SK-N-SH (cell line): ENCODE measurements around the gene AIFM3.

Source experiments
- CTCF ChIP-seq: fragments of 200-600 bp; sonication (generic); IDR thresholded peaks from 2 replicates; pipeline ENCODE4 v1.6.1; 2017; ENCODE audit warnings: antibody characterized with exemption, mild to moderate bottlenecking, moderate library complexity
- FOSL2 ChIP-seq: IDR thresholded peaks from 2 replicates; pipeline ENCODE4 v1.4.0; 2012; ENCODE audit warnings: low read depth, mild to moderate bottlenecking, moderate library complexity, borderline replicate concordance
- FOXJ3 ChIP-seq: sonication (generic); formaldehyde crosslinking; IDR thresholded peaks from 2 replicates; pipeline ENCODE4 v1.5.1; 2020; ENCODE audit warnings: mild to moderate bottlenecking, missing genetic modification reagents
- GABPA ChIP-seq: IDR thresholded peaks from 2 replicates; pipeline ENCODE4 v1.4.0; 2012; ENCODE audit warnings: low read depth, mild to moderate bottlenecking
- PBX3 ChIP-seq: IDR thresholded peaks from 2 replicates; pipeline ENCODE4; 2012
- RAD21 ChIP-seq: IDR thresholded peaks from 2 replicates; pipeline ENCODE4 v1.6.1; 2012; ENCODE audit warnings: mild to moderate bottlenecking, low read length
- RCOR1 ChIP-seq: fragments of 150-350 bp; IDR thresholded peaks from 2 replicates; pipeline ENCODE4 v1.6.1; 2017; ENCODE audit warnings: antibody characterized with exemption, low read length
- REST ChIP-seq: IDR thresholded peaks from 2 replicates; pipeline ENCODE4 v1.6.1; 2012; ENCODE audit warnings: mild to moderate bottlenecking, low read depth, low read length, moderate library complexity
- RFX5 ChIP-seq: IDR thresholded peaks from 2 replicates; pipeline ENCODE4 v1.6.1; 2012; ENCODE audit warnings: mild to moderate bottlenecking, improper control_type of control experiment, low read length
- RXRA ChIP-seq: IDR thresholded peaks from 2 replicates; pipeline ENCODE4 v1.4.0; 2012; ENCODE audit warnings: low read depth, mild to moderate bottlenecking, borderline replicate concordance
- SIN3A ChIP-seq: IDR thresholded peaks from 2 replicates; pipeline ENCODE4 v1.6.1; 2012; ENCODE audit warnings: low read depth, mild to moderate bottlenecking, low read length, moderate library complexity, borderline replicate concordance
- TAF1 ChIP-seq: IDR thresholded peaks from 2 replicates; pipeline ENCODE4 v1.6.1; 2012; ENCODE audit warnings: low read depth, mild to moderate bottlenecking, low read length, moderate library complexity, borderline replicate concordance

GRCh38 chr22:20965888-20966855 lies 883 bp upstream of the AIFM3 start:
- TF ChIP-seq RCOR1 (no peak), GABPA (no peak), CTCF (no peak), REST (no peak), TAF1 (no peak), SIN3A (no peak), RAD21 (no peak), FOSL2 (no peak), PBX3 (no peak), RXRA (no peak), RFX5 (no peak), FOXJ3 (CRISPR knock-in tag) (no peak)
